HL-60 (cell line): Measurements from ENCODE around the gene FBXO34.

Experiments used
- DNase-seq, 2 experiments: peaks; one replicate each; pipeline ENCODE4 v3.0.0-alpha.2; 2010 to 2020; ENCODE audit warnings: low read depth in 1 of 2, low spot score in 1 of 2
- H3K27ac ChIP-seq: fragments of 250-450 bp; sonication (Bioruptor Pico); replicated peaks from 2 replicates; pipeline ENCODE4 v1.5.1; 2020; ENCODE audit warnings: mild to moderate bottlenecking, moderate library complexity
- H3K27me3 ChIP-seq: fragments of 250-450 bp; sonication (Bioruptor Pico); 2 replicates; pipeline ENCODE4 v1.5.1; 2021; ENCODE audit warnings: mild to moderate bottlenecking, moderate library complexity; ENCODE audit not compliant: insufficient read depth, poor library complexity, severe bottlenecking
- H3K4me3 ChIP-seq: replicated peaks from 2 replicates; pipeline ENCODE4 v1.5.1; 2011; ENCODE audit warnings: mild to moderate bottlenecking, control low read depth, low read length; ENCODE audit not compliant: insufficient read depth
- GABPA ChIP-seq: IDR thresholded peaks from 2 replicates; pipeline ENCODE4 v1.6.1; 2012; ENCODE audit warnings: low read depth
- POLR2AphosphoS5 ChIP-seq: IDR thresholded peaks from 2 replicates; pipeline ENCODE4 v1.6.1; 2012; ENCODE audit warnings: low read depth
- SPI1 ChIP-seq: IDR thresholded peaks from 2 replicates; pipeline ENCODE4 v1.6.1; 2012; ENCODE audit warnings: low read depth, mild to moderate bottlenecking, borderline replicate concordance
- TF ChIP-seq, protein P1 (sequence below): IDR thresholded peaks from one replicate; pipeline ENCODE4 v1.5.1; 2011; ENCODE audit warnings: low read length, control low read depth, inconsistent platforms; ENCODE audit not compliant: insufficient read depth
- TF ChIP-seq, protein P2 (sequence below): IDR thresholded peaks from 2 replicates; pipeline ENCODE4 v1.6.1; 2012; ENCODE audit warnings: low read depth; ENCODE audit not compliant: insufficient replicate concordance

Gene FBXO34

DNA sequence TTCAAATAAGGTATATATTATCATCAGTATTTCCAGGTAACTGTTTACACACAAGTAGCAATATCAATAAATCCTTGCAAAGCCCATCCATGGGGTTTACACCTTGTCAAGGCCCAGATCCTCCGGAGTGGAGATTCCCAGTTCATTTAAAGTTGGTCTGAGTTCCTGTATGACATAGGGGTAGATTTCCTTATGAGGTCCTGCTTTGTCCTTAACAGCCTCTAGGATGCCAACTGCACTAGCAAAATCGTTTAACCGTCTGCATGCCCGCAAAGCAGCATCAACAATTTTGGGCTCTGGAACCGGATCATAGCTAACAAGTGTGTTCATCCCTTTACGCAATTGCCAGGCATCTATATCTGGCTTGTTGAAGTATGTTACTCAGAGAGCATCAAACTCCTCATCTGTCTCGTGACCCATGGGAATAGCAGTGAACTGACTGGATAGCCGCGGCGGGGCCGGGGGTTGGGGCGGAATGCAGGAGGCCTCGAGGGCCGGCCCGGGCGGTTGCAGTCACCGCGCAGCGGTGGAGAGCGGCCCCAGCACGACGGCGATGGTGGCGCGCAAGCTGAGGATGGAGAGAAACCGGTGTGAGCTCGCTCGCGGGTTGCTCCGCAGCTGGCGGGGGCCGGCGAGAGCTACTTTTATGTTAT lies 30.6 kb upstream of the FBXO34 start:
- DNase-seq = no peak
- no peaks in the 10 kb centered on the region for H3K27me3 ChIP-seq
- TF ChIP-seq, protein P1, sequence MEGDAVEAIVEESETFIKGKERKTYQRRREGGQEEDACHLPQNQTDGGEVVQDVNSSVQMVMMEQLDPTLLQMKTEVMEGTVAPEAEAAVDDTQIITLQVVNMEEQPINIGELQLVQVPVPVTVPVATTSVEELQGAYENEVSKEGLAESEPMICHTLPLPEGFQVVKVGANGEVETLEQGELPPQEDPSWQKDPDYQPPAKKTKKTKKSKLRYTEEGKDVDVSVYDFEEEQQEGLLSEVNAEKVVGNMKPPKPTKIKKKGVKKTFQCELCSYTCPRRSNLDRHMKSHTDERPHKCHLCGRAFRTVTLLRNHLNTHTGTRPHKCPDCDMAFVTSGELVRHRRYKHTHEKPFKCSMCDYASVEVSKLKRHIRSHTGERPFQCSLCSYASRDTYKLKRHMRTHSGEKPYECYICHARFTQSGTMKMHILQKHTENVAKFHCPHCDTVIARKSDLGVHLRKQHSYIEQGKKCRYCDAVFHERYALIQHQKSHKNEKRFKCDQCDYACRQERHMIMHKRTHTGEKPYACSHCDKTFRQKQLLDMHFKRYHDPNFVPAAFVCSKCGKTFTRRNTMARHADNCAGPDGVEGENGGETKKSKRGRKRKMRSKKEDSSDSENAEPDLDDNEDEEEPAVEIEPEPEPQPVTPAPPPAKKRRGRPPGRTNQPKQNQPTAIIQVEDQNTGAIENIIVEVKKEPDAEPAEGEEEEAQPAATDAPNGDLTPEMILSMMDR = no peak
- no peak for TF ChIP-seq POLR2AphosphoS5
- TF ChIP-seq, protein P2, sequence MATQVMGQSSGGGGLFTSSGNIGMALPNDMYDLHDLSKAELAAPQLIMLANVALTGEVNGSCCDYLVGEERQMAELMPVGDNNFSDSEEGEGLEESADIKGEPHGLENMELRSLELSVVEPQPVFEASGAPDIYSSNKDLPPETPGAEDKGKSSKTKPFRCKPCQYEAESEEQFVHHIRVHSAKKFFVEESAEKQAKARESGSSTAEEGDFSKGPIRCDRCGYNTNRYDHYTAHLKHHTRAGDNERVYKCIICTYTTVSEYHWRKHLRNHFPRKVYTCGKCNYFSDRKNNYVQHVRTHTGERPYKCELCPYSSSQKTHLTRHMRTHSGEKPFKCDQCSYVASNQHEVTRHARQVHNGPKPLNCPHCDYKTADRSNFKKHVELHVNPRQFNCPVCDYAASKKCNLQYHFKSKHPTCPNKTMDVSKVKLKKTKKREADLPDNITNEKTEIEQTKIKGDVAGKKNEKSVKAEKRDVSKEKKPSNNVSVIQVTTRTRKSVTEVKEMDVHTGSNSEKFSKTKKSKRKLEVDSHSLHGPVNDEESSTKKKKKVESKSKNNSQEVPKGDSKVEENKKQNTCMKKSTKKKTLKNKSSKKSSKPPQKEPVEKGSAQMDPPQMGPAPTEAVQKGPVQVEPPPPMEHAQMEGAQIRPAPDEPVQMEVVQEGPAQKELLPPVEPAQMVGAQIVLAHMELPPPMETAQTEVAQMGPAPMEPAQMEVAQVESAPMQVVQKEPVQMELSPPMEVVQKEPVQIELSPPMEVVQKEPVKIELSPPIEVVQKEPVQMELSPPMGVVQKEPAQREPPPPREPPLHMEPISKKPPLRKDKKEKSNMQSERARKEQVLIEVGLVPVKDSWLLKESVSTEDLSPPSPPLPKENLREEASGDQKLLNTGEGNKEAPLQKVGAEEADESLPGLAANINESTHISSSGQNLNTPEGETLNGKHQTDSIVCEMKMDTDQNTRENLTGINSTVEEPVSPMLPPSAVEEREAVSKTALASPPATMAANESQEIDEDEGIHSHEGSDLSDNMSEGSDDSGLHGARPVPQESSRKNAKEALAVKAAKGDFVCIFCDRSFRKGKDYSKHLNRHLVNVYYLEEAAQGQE = no peak
- no peak for TF ChIP-seq GABPA
- TF ChIP-seq SPI1 = no peak
- H3K4me3 ChIP-seq = no peak overlapping the region
- H3K27ac ChIP-seq = no peak overlapping the region

DNA sequence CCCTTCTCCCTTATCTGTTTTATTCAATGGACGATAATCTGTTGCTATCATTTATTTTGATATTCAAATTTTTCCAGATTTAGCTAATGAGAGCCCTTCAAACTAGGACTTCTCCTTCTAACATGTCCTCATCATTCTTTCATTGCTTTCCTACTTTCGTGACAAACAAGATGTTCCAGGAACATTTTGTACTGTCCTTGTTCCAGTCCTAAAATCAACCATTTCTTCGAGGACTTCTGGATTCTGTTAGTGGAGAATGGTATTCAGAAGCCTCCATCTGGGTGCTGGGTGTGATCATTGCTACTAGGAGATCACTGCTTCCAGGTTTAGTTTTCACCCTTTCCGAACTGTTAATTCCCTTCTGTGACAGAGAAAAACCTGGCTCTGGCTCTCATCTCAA lies 29.5 kb upstream of the FBXO34 start:
- Histone ChIP-seq H3K27ac (no peak overlapping the region), H3K4me3 (no peak overlapping the region), H3K27me3 (no peaks in the 10 kb centered on the region)
- no peak for DNase-seq
- no peak for TF ChIP-seq POLR2AphosphoS5
- TF ChIP-seq, protein P1 = no peak
- no peak for TF ChIP-seq SPI1
- TF ChIP-seq GABPA = no peak
- TF ChIP-seq, protein P2 = no peak

DNA sequence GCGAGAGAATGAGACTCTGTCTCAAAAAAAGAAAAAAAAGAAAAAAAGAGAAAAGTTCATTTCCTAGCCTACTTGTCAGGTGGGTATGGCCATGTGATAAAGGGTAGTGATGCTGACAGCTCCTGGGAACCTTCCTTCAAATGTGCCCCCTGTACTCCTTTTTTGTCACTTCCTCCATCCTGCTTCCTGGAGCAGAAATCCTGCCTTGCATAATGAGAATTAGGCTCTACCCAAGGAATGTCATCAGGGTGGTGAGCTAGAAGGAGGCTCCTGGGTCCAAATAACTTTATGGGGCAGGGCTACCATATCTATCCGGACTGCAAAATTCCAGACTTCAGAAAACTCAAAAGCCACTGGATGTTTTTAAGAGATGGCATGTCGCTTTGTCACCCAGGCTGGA lies 27.8 kb upstream of the FBXO34 start:
- DNase-seq = no peak
- TF ChIP-seq, protein P1 = no peak
- TF ChIP-seq SPI1 (no peak), GABPA (no peak), POLR2AphosphoS5 (no peak)
- TF ChIP-seq, protein P2 = no peak
- H3K27ac ChIP-seq = no peak overlapping the region
- no peaks in the 10 kb centered on the region for H3K27me3 ChIP-seq
- H3K4me3 ChIP-seq = no peak overlapping the region
